Measurements from ENCODE around the gene PMIS2.
"Not testable (repeated sequence)": the region's sequence is repeated elsewhere in the genome, so short reads cannot be mapped to it uniquely, and the experiment has no call there.

PMIS2 gene

DNA sequence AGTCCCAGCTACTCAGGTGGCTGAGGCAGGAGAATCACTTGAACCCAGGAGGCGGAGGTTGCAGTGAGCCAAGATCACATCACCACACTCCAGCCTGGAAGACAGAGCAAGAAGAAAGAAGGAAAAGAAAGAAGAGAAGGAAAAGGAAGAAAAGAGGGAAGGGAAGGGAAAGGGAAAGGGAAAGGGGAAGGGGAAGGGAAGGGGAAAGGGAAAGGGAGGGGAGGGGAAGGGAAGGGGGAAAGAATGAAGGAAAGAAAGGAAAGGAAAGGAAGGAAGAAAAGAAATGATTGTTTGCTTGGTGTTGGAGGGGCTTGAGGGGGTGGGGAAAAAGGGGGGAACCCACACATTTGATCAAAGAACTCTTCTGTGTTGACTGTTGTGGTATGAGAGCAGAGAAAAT lies 10.0 kb downstream of the PMIS2 start:
- no peak for DNase-seq

DNA sequence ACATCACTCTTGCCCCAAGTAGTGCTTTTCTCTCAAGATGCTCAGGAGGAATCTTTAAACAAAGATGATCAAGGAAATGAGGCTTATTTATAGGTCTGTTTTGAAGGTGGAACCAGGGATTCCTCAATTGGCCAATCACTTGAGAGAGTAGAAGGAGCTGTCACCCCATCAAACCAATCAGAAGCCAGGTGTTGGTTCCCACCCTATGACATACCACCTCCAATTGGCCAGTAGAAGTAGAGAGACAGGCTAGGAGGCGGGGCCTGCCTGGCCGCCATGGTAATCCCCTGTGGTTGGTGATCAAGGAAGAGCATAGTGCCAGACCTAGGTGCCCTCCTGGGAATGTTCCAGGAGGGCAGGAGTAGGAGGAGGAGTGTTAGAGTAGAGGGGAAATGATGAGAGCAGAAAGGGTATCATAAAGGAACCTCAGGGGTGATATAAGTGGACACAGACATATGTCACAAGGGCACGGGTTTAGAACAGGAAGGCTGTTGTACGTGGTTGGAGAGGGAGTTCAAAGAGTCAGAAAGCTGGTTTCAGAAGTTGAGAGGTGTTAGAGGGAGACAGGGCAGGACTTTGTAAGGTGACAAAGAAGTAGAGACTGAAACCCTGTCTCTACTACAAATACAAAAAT lies 10.5 kb downstream of the PMIS2 start:
- no peak for DNase-seq

- no peak for DNase-seq
These were observed 16.0 kb downstream of the PMIS2 start for GRCh38 chr19:35601971-35602370.

- not testable (repeated sequence) for DNase-seq
These were observed 18.5 kb downstream of the PMIS2 start for GRCh38 chr19:35604436-35604835.

- not testable (repeated sequence) for DNase-seq
These were observed 21.2 kb downstream of the PMIS2 start for GRCh38 chr19:35607170-35607569.

- DNase-seq: no peak
These were observed 21.7 kb downstream of the PMIS2 start for GRCh38 chr19:35607661-35608060.

- DNase-seq: no peak
These were observed 22.3 kb downstream of the PMIS2 start for GRCh38 chr19:35608251-35608650.

GRCh38 chr19:35609851-35610353 lies 23.9 kb downstream of the PMIS2 start:
- DNase-seq: no peak

DNA sequence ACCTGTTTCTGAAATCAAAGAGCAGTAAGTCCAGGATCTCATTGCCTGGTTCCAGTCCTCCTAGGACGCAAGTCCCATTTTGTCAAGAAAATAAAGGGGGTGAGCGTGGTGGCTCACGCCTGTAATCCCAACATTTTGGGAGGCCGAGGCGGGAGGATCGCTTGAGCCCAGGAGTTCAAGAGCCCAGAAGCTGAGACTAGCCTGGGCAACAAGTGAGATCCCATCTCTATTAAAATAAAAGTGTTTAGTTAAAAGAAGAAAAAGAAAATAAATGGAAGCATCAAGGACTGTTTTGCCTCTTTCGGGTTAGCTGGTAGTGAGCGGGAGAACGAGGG lies 26.2 kb downstream of the PMIS2 start:
- DNase-seq: no peak

DNA sequence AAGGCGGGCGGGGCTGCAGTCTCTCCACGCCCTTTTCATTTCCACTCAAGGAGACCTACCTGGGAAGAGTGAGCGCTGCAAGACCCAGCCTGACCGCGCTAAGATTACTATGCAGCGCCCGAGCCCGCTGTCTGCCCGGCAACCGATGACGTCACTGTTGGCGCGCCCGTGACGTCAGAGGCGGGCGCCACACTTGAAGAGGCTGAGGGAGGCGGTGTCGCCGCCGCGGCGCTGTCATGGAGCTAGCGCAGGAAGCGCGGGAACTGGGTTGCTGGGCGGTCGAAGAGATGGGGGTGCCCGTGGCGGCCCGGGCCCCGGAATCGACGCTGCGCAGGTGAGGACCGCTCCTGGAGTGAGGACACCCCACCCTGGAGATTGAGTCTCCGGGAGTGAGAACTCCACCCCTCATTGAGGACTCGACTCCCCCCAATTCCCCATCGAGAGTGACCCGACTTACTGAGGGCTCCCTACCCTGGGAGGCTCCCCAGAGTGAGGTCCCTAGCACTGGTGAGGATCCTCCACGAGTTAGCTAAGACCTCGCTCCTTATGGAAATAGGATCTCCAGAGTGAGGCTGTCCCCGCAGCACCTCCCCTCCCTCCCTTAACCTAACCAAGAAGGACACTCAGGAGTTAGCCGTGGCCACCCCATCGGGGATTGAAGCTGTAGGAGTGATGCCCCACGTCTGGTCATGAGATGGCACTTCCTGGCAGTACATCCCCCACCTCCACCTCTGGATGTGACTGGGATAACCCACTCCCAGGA lies 26.8 kb downstream of the PMIS2 start, which contains the start of gene HAUS5:
Gene HAUS5 (plus strand): TSS at position 177 of the 763 bp plus-strand sequence. CDS start 60 bp downstream, at position 237.
- DNase-seq: peak; percentile 74

DNA sequence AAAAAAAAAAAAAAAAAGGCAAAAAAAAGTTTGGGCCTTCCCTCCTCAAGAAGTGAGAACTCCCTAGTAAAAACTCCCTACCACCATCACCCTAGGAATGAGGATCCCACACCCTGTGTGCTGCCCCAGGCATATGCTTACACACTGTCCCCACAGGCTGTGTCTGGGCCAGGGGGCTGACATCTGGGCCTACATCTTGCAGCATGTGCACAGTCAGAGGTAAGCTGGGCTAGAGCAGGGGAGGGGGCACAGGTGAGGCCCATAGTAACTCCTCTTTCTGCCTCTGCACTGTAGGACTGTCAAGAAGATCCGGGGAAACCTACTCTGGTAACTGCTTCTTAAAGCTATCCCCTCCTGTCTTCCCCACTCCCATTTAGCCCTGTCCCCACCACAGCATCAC lies 27.6 kb downstream of the PMIS2 start:
- no peak for DNase-seq

- no peak for DNase-seq
These were observed 29.1 kb downstream of the PMIS2 start for GRCh38 chr19:35615036-35615435.

- DNase-seq: no peak
These were observed 32.9 kb downstream of the PMIS2 start for GRCh38 chr19:35618857-35619256.

DNA sequence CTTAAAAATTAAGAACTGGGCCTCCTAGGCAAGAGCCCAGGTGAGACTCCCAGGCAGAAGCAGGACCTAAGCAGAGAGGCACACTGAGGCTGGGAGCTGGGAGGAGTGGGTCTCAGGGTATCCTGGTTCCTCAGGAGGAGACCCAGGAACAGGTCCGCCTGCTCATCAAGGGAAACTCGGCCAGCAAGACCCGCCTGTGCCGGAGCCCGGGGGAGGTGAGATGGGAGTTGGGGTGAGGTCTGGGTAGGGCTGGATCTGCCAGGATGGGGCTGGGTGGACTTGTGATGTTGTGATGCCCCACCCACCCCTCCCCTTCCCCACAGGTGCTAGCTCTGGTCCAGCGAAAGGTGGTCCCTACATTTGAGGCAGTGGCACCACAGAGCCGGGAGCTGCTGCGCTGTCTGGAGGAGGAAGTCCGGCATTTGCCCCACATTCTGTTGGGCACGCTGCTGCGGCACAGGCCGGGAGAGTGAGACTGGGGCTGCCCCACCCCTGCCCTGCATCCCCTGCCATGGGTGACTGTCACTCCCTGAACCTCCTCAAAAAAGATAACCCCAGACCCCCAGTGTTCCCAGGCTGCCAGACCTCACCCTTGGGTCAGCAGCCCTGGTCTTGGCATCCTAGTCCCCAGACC lies 33.4 kb downstream of the PMIS2 start:
- no peak for DNase-seq

- no peak for DNase-seq
These were observed 34.0 kb downstream of the PMIS2 start for GRCh38 chr19:35620001-35620400.

DNA sequence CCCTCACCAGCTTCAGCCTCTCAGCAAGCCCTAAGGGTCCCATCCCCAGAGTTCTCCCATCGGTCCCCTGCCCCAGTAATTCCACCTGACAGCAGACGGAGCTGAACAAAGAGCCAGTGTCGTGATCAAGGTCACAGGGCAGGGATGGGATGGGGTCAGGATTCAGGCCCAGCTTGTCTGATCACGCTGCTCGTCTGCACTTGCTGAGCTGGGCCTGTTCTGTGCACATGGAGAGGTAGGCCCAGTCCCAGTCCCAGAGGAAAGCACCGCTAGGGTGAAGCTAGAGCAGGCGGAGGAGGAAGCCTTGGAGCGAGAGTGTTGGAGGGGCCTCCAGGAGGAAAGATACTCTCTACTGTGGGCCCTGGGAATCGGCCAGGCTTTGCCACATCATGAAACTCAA lies 35.7 kb downstream of the PMIS2 start:
- no peak for DNase-seq

DNA sequence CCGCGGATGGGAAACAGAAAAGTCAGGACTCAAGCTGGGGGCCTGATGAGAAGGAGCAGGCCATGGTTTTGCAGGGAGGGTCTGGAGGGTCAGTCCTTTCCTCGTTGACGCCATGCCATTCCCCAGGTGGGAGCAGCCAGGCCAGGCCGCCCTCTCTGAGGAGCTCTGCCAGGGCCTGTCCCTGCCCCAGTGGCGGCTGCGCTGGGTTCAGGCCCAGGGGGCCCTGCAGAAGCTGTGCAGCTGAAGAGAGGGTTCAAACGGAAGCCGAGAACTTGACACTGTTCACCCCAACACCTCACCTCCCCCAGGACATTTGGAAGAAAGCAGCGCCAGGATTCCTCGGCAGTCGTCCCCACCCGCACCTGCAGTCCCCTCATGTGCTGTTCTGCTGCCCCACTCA lies 36.8 kb downstream of the PMIS2 start:
- no peak for DNase-seq

GRCh38 chr19:35623327-35624010 lies 37.5 kb downstream of the PMIS2 start:
- no peak for DNase-seq

DNA sequence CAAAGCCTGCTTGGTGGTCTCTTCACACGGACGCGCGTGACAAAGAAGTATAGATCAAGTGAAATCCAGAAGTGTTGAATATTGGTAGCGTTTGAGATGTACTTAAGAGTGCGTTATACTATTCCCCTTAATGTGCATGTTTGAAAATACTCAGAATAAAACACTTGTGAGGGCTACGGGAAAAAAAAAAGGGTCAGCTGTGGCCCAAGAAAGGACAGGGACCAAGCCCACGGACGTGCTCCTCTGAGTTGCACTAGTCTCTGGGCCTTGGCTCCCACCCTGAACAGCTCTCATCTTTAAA lies 42.2 kb downstream of the PMIS2 start:
- no peak for DNase-seq

GRCh38 chr19:35628565-35629331 lies 42.8 kb downstream of the PMIS2 start, which contains the start of gene RBM42:
Gene RBM42 (plus strand): TSS chr19:35629036. CDS start chr19:35629154, 118 bp downstream.
- DNase-seq: peak; percentile 91

DNA sequence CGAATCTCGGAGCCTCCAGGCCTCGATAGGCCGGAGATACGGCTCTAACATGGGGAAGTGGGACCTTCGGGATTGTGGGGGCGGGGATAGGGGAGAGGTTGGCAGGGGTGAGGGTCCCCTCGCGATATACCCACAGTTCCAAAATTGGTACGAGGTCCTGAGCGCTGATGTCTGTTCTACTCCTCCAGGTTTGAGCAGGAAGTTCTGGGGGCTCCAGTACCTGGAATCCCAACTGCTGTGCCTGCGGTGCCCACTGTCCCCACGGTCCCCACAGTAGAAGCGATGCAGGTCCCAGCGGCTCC lies 43.3 kb downstream of the PMIS2 start:
- no peak for DNase-seq

DNA sequence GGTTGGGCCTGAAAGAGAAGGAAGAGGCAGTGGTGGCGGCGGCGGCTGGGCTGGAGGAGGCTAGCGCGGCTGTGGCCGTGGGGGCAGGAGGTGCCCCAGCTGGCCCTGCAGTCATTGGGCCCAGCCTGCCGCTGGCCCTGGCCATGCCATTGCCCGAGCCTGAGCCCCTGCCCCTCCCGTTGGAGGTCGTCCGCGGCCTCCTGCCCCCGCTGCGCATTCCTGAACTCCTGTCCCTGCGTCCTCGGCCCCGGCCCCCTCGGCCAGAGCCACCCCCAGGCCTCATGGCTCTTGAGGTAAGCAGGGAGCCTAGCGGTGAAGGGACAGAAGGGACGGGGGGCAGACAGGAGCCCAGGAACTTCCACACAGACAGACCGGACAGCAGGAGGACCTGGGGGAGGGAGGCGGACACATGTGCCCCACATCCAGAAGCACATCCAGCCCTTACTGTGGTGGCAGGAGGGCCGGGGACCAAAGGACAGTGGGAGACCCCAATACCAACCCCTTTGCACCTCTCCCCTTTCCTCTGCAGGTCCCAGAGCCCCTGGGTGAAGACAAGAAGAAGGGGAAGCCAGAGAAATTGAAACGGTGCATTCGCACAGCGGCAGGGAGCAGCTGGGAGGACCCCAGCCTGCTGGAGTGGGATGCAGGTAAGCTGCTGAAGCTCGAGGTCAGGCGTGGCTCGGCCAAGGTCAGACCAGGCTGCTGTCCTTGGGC lies 47.9 kb downstream of the PMIS2 start:
- no peak for DNase-seq
